ENCODE data around the gene LCOR. TPM values are rescaled to one million over a fixed set of nuclear protein-coding genes. Genes with fewer than 3 reads are reported as not detected.

The LCOR gene
- total and polyA plus RNA-seq, 2 of the 13 experiments (the other 11 are each of a cell fraction or from before 2014, with no cell fraction given): 12.4 to 23.7 TPM

DNA sequence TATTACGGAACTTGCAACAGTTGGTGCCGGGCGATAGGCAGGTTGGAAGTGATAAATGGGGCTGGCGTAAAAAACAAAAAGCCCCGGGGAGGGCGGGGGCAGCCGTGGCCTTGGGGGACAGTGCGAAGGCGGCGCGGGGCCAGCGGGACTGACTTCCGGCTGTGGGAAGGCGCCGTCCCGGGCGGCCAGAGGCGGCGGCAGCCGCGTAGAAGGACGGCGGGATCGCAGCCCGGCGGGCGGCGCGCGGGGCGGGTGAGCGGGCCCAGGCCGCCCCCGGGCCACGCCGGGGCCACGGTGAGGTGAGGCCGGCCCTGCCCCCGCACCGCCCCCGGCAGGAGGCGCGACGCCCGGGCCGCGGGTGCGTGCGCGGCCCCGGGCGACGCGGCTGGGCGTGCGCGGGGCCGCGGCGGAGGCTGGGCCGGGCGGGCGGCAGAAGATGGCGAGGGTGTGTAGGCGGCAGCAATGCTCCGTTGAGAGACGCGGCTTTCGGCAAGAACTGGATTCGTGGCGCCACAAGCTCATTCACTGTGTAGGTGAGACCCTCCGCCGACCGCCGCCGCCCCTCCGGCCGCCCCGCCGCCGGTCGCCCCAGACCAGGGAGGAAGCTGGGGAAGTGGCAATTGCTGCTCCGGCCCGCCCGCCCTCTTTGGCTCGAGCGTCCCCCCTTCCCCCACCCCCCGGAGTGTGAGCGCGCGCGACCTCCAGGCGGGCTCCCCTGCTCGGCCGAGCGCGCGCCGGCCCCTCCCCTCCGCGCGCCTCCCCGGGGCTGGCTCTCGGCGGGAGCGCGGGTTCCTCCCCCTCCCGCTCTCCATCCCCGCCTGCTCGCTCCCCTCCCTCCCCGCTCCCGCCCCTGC is at the start of gene LCOR (continued):
- TF ChIP-seq BRD4 (CRISPR knock-in tag; IDR thresholded peaks at IDR 0.05) (0 out of 2 replicates have a peak, but pooled peaks have one; percentile 21), ZNF564 (CRISPR knock-in tag; IDR thresholded peaks at IDR 0.05) (peak; percentile 26; the same call in 1 of the 2 replicates), ZFX (CRISPR knock-in tag; IDR thresholded peaks at IDR 0.05; ENCODE audit: low read depth) (peak; percentile 64), DNMT3B (CRISPR knock-in tag; conservative IDR thresholded peaks at IDR 0.05) (no peak), AHR (CRISPR knock-in tag; IDR thresholded peaks at IDR 0.05) (peak; percentile 42; the same call in 1 of the 2 replicates), ZNF234 (CRISPR knock-in tag; conservative IDR thresholded peaks at IDR 0.05) (peak; percentile 50; the same call in 1 of the 2 replicates), ZNF329 (CRISPR knock-in tag; IDR thresholded peaks at IDR 0.05; ENCODE audit: low read depth) (peak; percentile 40; the same call in 1 of the 2 replicates), NFE2L2 (IDR thresholded peaks at IDR 0.05; ENCODE audit: low read length) (no peak), ZNF746 (CRISPR knock-in tag; IDR thresholded peaks at IDR 0.05) (peak; percentile 16; the same call in 1 of the 2 replicates), ARNT2 (CRISPR knock-in tag; IDR thresholded peaks at IDR 0.05; ENCODE audit: low read depth) (peak; percentile 16), GABPA (IDR thresholded peaks at IDR 0.05; ENCODE audit: low read depth, low read length) (peak; percentile 33; the same call in 1 of the 2 replicates), GABPA (CRISPR knock-in tag; IDR thresholded peaks at IDR 0.05; ENCODE audit: low read depth) (0 out of 2 replicates have a peak, but pooled peaks have one; percentile 16), ZFY (CRISPR knock-in tag; IDR thresholded peaks at IDR 0.05) (peak; percentile 76), GABPB1 (CRISPR knock-in tag; IDR thresholded peaks at IDR 0.05) (peak; percentile 70), ELF1 (CRISPR knock-in tag; IDR thresholded peaks at IDR 0.05) (no peak), NR1H2 (CRISPR knock-in tag; IDR thresholded peaks at IDR 0.05; ENCODE audit: borderline replicate concordance, low read depth) (no peak), KDM2A (CRISPR knock-in tag; IDR thresholded peaks at IDR 0.05; ENCODE audit: borderline replicate concordance, low read depth) (peak; percentile 49; the same call in 1 of the 2 replicates)
- TF ChIP-seq, protein P1, sequence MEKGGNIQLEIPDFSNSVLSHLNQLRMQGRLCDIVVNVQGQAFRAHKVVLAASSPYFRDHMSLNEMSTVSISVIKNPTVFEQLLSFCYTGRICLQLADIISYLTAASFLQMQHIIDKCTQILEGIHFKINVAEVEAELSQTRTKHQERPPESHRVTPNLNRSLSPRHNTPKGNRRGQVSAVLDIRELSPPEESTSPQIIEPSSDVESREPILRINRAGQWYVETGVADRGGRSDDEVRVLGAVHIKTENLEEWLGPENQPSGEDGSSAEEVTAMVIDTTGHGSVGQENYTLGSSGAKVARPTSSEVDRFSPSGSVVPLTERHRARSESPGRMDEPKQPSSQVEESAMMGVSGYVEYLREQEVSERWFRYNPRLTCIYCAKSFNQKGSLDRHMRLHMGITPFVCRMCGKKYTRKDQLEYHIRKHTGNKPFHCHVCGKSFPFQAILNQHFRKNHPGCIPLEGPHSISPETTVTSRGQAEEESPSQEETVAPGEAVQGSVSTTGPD (CRISPR knock-in tag; IDR thresholded peaks at IDR 0.05): no peak
- TF ChIP-seq, protein P2, sequence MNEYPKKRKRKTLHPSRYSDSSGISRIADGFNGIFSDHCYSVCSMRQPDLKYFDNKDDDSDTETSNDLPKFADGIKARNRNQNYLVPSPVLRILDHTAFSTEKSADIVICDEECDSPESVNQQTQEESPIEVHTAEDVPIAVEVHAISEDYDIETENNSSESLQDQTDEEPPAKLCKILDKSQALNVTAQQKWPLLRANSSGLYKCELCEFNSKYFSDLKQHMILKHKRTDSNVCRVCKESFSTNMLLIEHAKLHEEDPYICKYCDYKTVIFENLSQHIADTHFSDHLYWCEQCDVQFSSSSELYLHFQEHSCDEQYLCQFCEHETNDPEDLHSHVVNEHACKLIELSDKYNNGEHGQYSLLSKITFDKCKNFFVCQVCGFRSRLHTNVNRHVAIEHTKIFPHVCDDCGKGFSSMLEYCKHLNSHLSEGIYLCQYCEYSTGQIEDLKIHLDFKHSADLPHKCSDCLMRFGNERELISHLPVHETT (CRISPR knock-in tag; conservative IDR thresholded peaks at IDR 0.05): peak; percentile 83; the same call in 1 of the 2 replicates
- TF ChIP-seq, protein P3, sequence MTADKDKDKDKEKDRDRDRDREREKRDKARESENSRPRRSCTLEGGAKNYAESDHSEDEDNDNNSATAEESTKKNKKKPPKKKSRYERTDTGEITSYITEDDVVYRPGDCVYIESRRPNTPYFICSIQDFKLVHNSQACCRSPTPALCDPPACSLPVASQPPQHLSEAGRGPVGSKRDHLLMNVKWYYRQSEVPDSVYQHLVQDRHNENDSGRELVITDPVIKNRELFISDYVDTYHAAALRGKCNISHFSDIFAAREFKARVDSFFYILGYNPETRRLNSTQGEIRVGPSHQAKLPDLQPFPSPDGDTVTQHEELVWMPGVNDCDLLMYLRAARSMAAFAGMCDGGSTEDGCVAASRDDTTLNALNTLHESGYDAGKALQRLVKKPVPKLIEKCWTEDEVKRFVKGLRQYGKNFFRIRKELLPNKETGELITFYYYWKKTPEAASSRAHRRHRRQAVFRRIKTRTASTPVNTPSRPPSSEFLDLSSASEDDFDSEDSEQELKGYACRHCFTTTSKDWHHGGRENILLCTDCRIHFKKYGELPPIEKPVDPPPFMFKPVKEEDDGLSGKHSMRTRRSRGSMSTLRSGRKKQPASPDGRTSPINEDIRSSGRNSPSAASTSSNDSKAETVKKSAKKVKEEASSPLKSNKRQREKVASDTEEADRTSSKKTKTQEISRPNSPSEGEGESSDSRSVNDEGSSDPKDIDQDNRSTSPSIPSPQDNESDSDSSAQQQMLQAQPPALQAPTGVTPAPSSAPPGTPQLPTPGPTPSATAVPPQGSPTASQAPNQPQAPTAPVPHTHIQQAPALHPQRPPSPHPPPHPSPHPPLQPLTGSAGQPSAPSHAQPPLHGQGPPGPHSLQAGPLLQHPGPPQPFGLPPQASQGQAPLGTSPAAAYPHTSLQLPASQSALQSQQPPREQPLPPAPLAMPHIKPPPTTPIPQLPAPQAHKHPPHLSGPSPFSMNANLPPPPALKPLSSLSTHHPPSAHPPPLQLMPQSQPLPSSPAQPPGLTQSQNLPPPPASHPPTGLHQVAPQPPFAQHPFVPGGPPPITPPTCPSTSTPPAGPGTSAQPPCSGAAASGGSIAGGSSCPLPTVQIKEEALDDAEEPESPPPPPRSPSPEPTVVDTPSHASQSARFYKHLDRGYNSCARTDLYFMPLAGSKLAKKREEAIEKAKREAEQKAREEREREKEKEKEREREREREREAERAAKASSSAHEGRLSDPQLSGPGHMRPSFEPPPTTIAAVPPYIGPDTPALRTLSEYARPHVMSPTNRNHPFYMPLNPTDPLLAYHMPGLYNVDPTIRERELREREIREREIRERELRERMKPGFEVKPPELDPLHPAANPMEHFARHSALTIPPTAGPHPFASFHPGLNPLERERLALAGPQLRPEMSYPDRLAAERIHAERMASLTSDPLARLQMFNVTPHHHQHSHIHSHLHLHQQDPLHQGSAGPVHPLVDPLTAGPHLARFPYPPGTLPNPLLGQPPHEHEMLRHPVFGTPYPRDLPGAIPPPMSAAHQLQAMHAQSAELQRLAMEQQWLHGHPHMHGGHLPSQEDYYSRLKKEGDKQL (CRISPR knock-in tag; IDR thresholded peaks at IDR 0.05; ENCODE audit: low read depth): no peak
- TF ChIP-seq, protein P4, sequence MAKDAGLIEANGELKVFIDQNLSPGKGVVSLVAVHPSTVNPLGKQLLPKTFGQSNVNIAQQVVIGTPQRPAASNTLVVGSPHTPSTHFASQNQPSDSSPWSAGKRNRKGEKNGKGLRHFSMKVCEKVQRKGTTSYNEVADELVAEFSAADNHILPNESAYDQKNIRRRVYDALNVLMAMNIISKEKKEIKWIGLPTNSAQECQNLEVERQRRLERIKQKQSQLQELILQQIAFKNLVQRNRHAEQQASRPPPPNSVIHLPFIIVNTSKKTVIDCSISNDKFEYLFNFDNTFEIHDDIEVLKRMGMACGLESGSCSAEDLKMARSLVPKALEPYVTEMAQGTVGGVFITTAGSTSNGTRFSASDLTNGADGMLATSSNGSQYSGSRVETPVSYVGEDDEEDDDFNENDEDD (CRISPR knock-in tag; IDR thresholded peaks at IDR 0.05; ENCODE audit: borderline replicate concordance): 0 out of 2 replicates have a peak, but pooled peaks have one; percentile 3
